Astrocyte (in vitro differentiated cells and primary cell): ENCODE measurements around the gene RUFY2. TPM values are rescaled to one million over a fixed set of nuclear protein-coding genes. Genes with fewer than 3 reads are reported as not detected.

ENCODE experiments used
- DNase-seq: peaks from one replicate; pipeline ENCODE4 v3.0.0-alpha.2; 2010; ENCODE audit warnings: low read depth
- FAIRE-seq: peaks from 2 replicates; lab custom pipeline; 2011; peaks lifted over from hg19 to GRCh38; lab: Jason Lieb, UNC
- H2AFZ ChIP-seq: 2 replicates; pipeline ENCODE4 v1.6.0; 2012; ENCODE audit warnings: low read depth, low read length, inconsistent platforms
- H3K27ac ChIP-seq: 2 replicates; pipeline ENCODE4 v1.5.1; 2011; ENCODE audit warnings: low read depth, low read length, inconsistent platforms
- H3K27me3 ChIP-seq: 2 replicates; pipeline ENCODE4 v1.6.0; 2011; ENCODE audit warnings: low read length, inconsistent platforms; ENCODE audit not compliant: insufficient read depth
- H3K36me3 ChIP-seq: 2 replicates; pipeline ENCODE4 v1.5.1; 2011; ENCODE audit warnings: low read length, inconsistent platforms; ENCODE audit not compliant: insufficient read depth
- H3K4me1 ChIP-seq: 2 replicates; pipeline ENCODE4 v1.5.1; 2011; ENCODE audit warnings: low read length, inconsistent platforms; ENCODE audit not compliant: insufficient read depth
- H3K4me2 ChIP-seq: 2 replicates; pipeline ENCODE4 v1.6.0; 2012; ENCODE audit warnings: low read length, inconsistent platforms
- H3K4me3 ChIP-seq: 2 replicates; pipeline ENCODE4 v1.5.1; 2011; ENCODE audit warnings: low read depth, mild to moderate bottlenecking, low read length, inconsistent platforms; ENCODE audit not compliant: insufficient read depth
- H3K79me2 ChIP-seq: 2 replicates; pipeline ENCODE4 v1.6.0; 2012; ENCODE audit warnings: mild to moderate bottlenecking, low read length, inconsistent platforms; ENCODE audit not compliant: insufficient read depth
- H3K9ac ChIP-seq: 2 replicates; pipeline ENCODE4 v1.6.0; 2012; ENCODE audit warnings: mild to moderate bottlenecking, low read length, inconsistent platforms
- H3K9me3 ChIP-seq: 2 replicates; pipeline ENCODE4 v1.5.1; 2012; ENCODE audit warnings: low read depth, mild to moderate bottlenecking, low read length, inconsistent platforms; ENCODE audit not compliant: insufficient read depth
- H4K20me1 ChIP-seq: 2 replicates; pipeline ENCODE4 v1.6.0; 2012; ENCODE audit warnings: low read length, inconsistent platforms; ENCODE audit not compliant: insufficient read depth
- H3K27ac Mint-ChIP-seq: one replicate; pipeline ENCODE4 v1.8.0; 2021; ENCODE audit warnings: mild to moderate bottlenecking, mixed read lengths; ENCODE audit not compliant: unreplicated experiment
- H3K27me3 Mint-ChIP-seq: one replicate; pipeline ENCODE4 v1.8.0; 2021; ENCODE audit warnings: low read depth, mixed read lengths; ENCODE audit not compliant: unreplicated experiment
- H3K36me3 Mint-ChIP-seq: one replicate; pipeline ENCODE4 v1.8.0; 2021; ENCODE audit warnings: low read depth, mixed read lengths; ENCODE audit not compliant: unreplicated experiment
- H3K4me1 Mint-ChIP-seq: one replicate; pipeline ENCODE4 v1.8.0; 2021; ENCODE audit warnings: low read depth, mixed read lengths; ENCODE audit not compliant: unreplicated experiment
- H3K4me3 Mint-ChIP-seq: one replicate; pipeline ENCODE4 v1.8.0; 2021; ENCODE audit warnings: mild to moderate bottlenecking, moderate library complexity, mixed read lengths; ENCODE audit not compliant: unreplicated experiment
- H3K9me3 Mint-ChIP-seq: one replicate; pipeline ENCODE4 v1.8.0; 2021; ENCODE audit warnings: mild to moderate bottlenecking, mixed read lengths; ENCODE audit not compliant: unreplicated experiment
- CTCF ChIP-seq: IDR thresholded peaks from 2 replicates; pipeline ENCODE4 v1.5.1; 2011; ENCODE audit warnings: low read depth, mild to moderate bottlenecking, inconsistent platforms, low read length, moderate library complexity; ENCODE audit not compliant: insufficient read depth
- EZH2 ChIP-seq: IDR thresholded peaks from 2 replicates; pipeline ENCODE4 v1.6.1; 2012; ENCODE audit warnings: mild to moderate bottlenecking, low read length, inconsistent platforms; ENCODE audit not compliant: insufficient read depth
- total RNA-seq: library from RNA; stranded (reverse); gene quantifications from 2 replicates; pipeline ENCODE4 v1.2.1, GENCODE V29; 2021

RUFY2 gene
- total RNA-seq, 1 donor from 2014 or later: 21.7 TPM

GRCh38 chr10:68333440-68334431, 73.3 kb downstream of the RUFY2 start:
- TF ChIP-seq CTCF (no peak), EZH2 (no peak)
- no peaks in the 10 kb centered on the region for H3K27me3 ChIP-seq
- H3K79me2 ChIP-seq: peaks cover 75% of the 10 kb centered on the region
- H3K4me3 ChIP-seq: peak overlapping the region; percentile 78
- peak overlapping the region; percentile 97 for H3K27ac ChIP-seq
- H3K36me3 ChIP-seq: peaks cover 20% of the 10 kb centered on the region
- Mint-ChIP-seq H3K9me3 (peaks cover 2% of the 10 kb centered on the region), H3K27me3 (no peaks in the 10 kb centered on the region), H3K27ac (peak overlapping the region; percentile 100), H3K4me1 (peaks cover 31% of the 10 kb centered on the region), H3K4me3 (peak overlapping the region; percentile 97), H3K36me3 (no peaks in the 10 kb centered on the region)
- peak overlapping the region; percentile 100 for H3K9ac ChIP-seq
- no peak for FAIRE-seq
- H2AFZ ChIP-seq: no peak overlapping the region
- H3K4me1 ChIP-seq: peaks cover 29% of the 10 kb centered on the region
- DNase-seq: no peak
- no peaks in the 10 kb centered on the region for H3K9me3 ChIP-seq
- H3K4me2 ChIP-seq: peak overlapping the region; percentile 89
- peaks cover 60% of the 10 kb centered on the region for H4K20me1 ChIP-seq

- Histone ChIP-seq H3K79me2 (peaks cover 68% of the 10 kb centered on the region), H3K27me3 (no peaks in the 10 kb centered on the region), H3K4me2 (peak overlapping the region; percentile 89), H2AFZ (no peak overlapping the region), H3K4me3 (peak overlapping the region; percentile 78), H3K9ac (peak overlapping the region; percentile 100), H3K4me1 (peaks cover 36% of the 10 kb centered on the region), H4K20me1 (peaks cover 52% of the 10 kb centered on the region), H3K9me3 (no peaks in the 10 kb centered on the region), H3K36me3 (peaks cover 14% of the 10 kb centered on the region), H3K27ac (peak overlapping the region; percentile 97)
- TF ChIP-seq EZH2 (no peak), CTCF (no peak)
- no peaks in the 10 kb centered on the region for H3K36me3 Mint-ChIP-seq
- H3K27me3 Mint-ChIP-seq: no peaks in the 10 kb centered on the region
- peak overlapping the region; percentile 100 for H3K27ac Mint-ChIP-seq
- H3K4me1 Mint-ChIP-seq: peaks cover 34% of the 10 kb centered on the region
- peak overlapping the region; percentile 97 for H3K4me3 Mint-ChIP-seq
- FAIRE-seq (no peak), DNase-seq (peak; percentile 62)
- peaks cover 2% of the 10 kb centered on the region for H3K9me3 Mint-ChIP-seq
Observed at GRCh38 chr10:68333058-68333395, 74.0 kb downstream of the RUFY2 start.
